GM06990 (cell line): ENCODE data around the gene ZNF333.

Experiments
- DNase-seq: peaks from one replicate; pipeline ENCODE4 v3.0.0-alpha.2; 2011; ENCODE audit not compliant: insufficient read length; ENCODE audit errors: extremely low read depth
- H3K27me3 ChIP-seq: replicated peaks from 2 replicates; pipeline ENCODE4 v1.6.0; 2011; ENCODE audit warnings: low read length; ENCODE audit not compliant: control insufficient read depth, insufficient read depth
- H3K36me3 ChIP-seq: 2 replicates; pipeline ENCODE4 v1.5.1; 2011; ENCODE audit warnings: low read length; ENCODE audit not compliant: control insufficient read depth, insufficient read depth
- H3K4me3 ChIP-seq: replicated peaks from 2 replicates; pipeline ENCODE4 v1.5.1; 2011; ENCODE audit warnings: low read depth, mild to moderate bottlenecking, control low read depth, low read length
- CTCF ChIP-seq: IDR thresholded peaks from 2 replicates; pipeline ENCODE4 v1.5.1; 2011; ENCODE audit warnings: low read length, control low read depth, mild to moderate bottlenecking, inconsistent platforms; ENCODE audit not compliant: insufficient read depth, poor library complexity, severe bottlenecking

ZNF333 gene

GRCh38 chr19:14672188-14672872 lies 17.5 kb upstream of the ZNF333 start:
- no peaks in the 10 kb centered on the region for H3K27me3 ChIP-seq
- H3K4me3 ChIP-seq: no peak overlapping the region
- no peak for TF ChIP-seq CTCF
- H3K36me3 ChIP-seq: no peaks in the 10 kb centered on the region
- DNase-seq: no peak

GRCh38 chr19:14673088-14673487 lies 16.8 kb upstream of the ZNF333 start:
- no peak overlapping the region for H3K4me3 ChIP-seq
- no peaks in the 10 kb centered on the region for H3K36me3 ChIP-seq
- DNase-seq: no peak
- no peak for TF ChIP-seq CTCF
- no peaks in the 10 kb centered on the region for H3K27me3 ChIP-seq

- DNase-seq: peak; percentile 15
- H3K36me3 ChIP-seq: no peaks in the 10 kb centered on the region
- no peaks in the 10 kb centered on the region for H3K27me3 ChIP-seq
- no peak for TF ChIP-seq CTCF
- H3K4me3 ChIP-seq: no peak within 1 kb of the TSS
These were observed 15.1 kb upstream of the ZNF333 start, which contains the start of gene ADGRE3 for GRCh38 chr19:14674764-14675163. TSS of gene ADGRE3 (minus strand) at chr19:14674844. CDS start at chr19:14674770, 74 bp downstream.

GRCh38 chr19:14676762-14677161 lies 13.1 kb upstream of the ZNF333 start:
- Histone ChIP-seq H3K4me3 (no peak overlapping the region), H3K27me3 (no peaks in the 10 kb centered on the region), H3K36me3 (no peaks in the 10 kb centered on the region)
- DNase-seq: no peak
- no peak for TF ChIP-seq CTCF

GRCh38 chr19:14677464-14677863 lies 12.4 kb upstream of the ZNF333 start:
- no peak for TF ChIP-seq CTCF
- no peak for DNase-seq
- no peaks in the 10 kb centered on the region for H3K36me3 ChIP-seq
- H3K4me3 ChIP-seq: no peak overlapping the region
- no peaks in the 10 kb centered on the region for H3K27me3 ChIP-seq

- DNase-seq: no peak
- Histone ChIP-seq H3K4me3 (no peak overlapping the region), H3K36me3 (no peaks in the 10 kb centered on the region), H3K27me3 (no peaks in the 10 kb centered on the region)
- TF ChIP-seq CTCF: no peak
These were observed 11.6 kb upstream of the ZNF333 start for GRCh38 chr19:14678199-14678598.
